Measurements from ENCODE around the gene POLR3B. TPM values are rescaled to one million over a fixed set of nuclear protein-coding genes. Genes with fewer than 3 reads are reported as not detected.

The POLR3B gene
- total and polyA plus RNA-seq, 4 donors = 11.9 to 20.3 (median 13.3) TPM

DNA sequence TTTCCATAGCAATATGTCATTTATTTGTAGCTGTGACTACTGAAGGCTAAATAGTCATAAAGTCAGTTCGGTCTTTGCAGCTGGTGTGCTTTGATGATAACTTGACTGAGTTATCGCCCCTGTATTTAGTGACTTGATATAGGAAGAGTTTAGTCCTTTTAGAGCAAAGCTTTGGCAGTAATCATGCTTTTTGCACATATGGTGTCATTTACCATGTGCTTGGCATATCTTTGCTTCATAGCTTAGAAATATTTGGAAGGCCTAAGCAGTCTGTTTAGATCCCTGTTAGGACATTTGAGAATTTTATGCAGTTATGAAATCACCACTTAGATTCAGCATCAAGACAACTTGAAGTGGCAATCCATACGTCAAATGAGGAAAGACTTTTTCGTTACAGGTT, 31.6 kb downstream of the POLR3B start:
- H3K27ac ChIP-seq (ENCODE audit: low read depth, low read length) = no peak overlapping the region
- peaks cover 11% of the 10 kb centered on the region for H3K36me3 ChIP-seq (ENCODE audit: control insufficient read depth, insufficient read depth, low read length)
- H3K4me1 ChIP-seq (ENCODE audit: control insufficient read depth, insufficient read depth, low read length) = peaks cover 6% of the 10 kb centered on the region
- DNase-seq (ENCODE audit: low read depth in 4 of 6, low spot score in 6 of 6) = peak in 2 of 6 donors; percentile 21 to 83
- no peaks in the 10 kb centered on the region for H3K9me3 ChIP-seq (ENCODE audit: control insufficient read depth, insufficient read depth, low read length)
- no peak overlapping the region for H3K4me3 ChIP-seq (ENCODE audit: low read depth, low read length)
- H3K27me3 ChIP-seq (ENCODE audit: control insufficient read depth, insufficient read depth, low read length) = no peaks in the 10 kb centered on the region
- WGBS (ENCODE audit: insufficient coverage) = 39% methylated on average over 2 of the region's 4 CpGs

DNA sequence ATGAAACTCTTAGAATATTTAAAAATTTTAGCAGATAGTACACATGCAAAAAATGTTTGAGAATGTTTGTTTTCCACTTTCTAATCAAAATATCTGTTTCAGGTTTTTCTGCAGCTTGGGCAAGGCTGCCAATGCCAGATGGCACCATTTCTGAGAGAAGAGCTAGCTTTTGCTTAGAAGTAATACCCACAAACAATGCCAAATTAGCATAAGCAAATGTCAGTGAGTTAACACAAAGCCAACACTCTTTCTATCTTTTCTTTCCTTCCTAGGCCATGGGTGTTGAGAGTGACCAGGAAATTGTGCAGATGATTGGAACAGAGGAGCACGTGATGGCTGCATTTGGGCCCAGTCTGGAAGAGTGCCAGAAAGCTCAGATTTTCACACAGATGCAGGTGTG, 35.2 kb downstream of the POLR3B start:
- no peak overlapping the region for H3K27ac ChIP-seq (ENCODE audit: low read depth, low read length)
- H3K27me3 ChIP-seq (ENCODE audit: control insufficient read depth, insufficient read depth, low read length) = no peaks in the 10 kb centered on the region
- no peaks in the 10 kb centered on the region for H3K9me3 ChIP-seq (ENCODE audit: control insufficient read depth, insufficient read depth, low read length)
- WGBS (ENCODE audit: insufficient coverage) = 13% methylated on average over 1 of the region's 1 CpG
- peaks cover 13% of the 10 kb centered on the region for H3K36me3 ChIP-seq (ENCODE audit: control insufficient read depth, insufficient read depth, low read length)
- no peak overlapping the region for H3K4me3 ChIP-seq (ENCODE audit: low read depth, low read length)
- peaks cover 6% of the 10 kb centered on the region for H3K4me1 ChIP-seq (ENCODE audit: control insufficient read depth, insufficient read depth, low read length)
- DNase-seq (ENCODE audit: low read depth in 4 of 6, low spot score in 6 of 6) = peak in 5 of 6 donors; percentile 26 to 88 (median 32)

DNA sequence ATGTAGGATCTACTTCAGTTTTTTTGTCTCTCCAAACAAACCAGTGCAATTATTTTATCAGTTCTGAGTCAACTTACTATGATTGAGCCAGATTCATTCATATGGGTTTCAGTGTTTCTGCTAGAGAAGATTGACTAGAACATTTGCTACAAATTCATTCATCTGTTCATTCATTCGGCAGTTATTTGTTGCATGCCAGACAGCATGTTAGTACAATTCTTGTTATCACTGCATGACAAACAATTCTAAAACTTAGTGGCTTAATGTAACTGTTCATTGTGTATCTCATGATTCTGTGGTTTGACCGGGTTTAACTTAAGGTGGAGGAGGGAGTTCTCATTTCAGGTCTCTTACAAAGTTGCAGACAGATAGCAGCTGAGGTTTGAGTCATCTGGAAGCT, 52.3 kb downstream of the POLR3B start:
- no peak overlapping the region for H3K27ac ChIP-seq (ENCODE audit: low read depth, low read length)
- H3K9me3 ChIP-seq (ENCODE audit: control insufficient read depth, insufficient read depth, low read length) = no peaks in the 10 kb centered on the region
- no CpG with 5 or more reads among the region's 2 CpGs for WGBS (ENCODE audit: insufficient coverage)
- DNase-seq (ENCODE audit: low read depth in 4 of 6, low spot score in 6 of 6) = no peak
- H3K27me3 ChIP-seq (ENCODE audit: control insufficient read depth, insufficient read depth, low read length) = no peaks in the 10 kb centered on the region
- H3K4me1 ChIP-seq (ENCODE audit: control insufficient read depth, insufficient read depth, low read length) = no peaks in the 10 kb centered on the region
- H3K36me3 ChIP-seq (ENCODE audit: control insufficient read depth, insufficient read depth, low read length) = no peaks in the 10 kb centered on the region
- no peak overlapping the region for H3K4me3 ChIP-seq (ENCODE audit: low read depth, low read length)

DNA sequence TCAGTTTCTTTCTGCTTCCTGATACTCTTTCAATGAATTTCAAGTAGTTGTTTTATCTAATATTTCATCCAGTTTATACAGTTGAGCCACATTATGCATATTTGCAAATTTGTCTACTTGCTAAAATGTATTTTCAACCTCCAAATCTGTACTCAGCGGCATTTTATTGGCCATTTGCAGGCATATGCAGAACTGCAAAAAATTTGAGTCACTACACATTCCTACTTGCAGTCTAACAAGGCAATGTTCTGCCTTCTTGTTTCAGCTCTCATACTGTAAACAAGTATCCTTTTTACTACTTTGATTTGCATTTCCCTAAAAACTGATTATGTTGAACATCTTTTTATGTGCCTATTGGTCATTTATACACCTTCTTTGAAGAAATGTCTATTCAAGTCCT, 55.0 kb downstream of the POLR3B start:
- WGBS (ENCODE audit: insufficient coverage) = 93% methylated on average over 1 of the region's 1 CpG
- Histone ChIP-seq H3K4me3 (ENCODE audit: low read depth, low read length) (no peak overlapping the region), H3K27me3 (ENCODE audit: control insufficient read depth, insufficient read depth, low read length) (no peaks in the 10 kb centered on the region), H3K27ac (ENCODE audit: low read depth, low read length) (no peak overlapping the region), H3K4me1 (ENCODE audit: control insufficient read depth, insufficient read depth, low read length) (no peaks in the 10 kb centered on the region), H3K9me3 (ENCODE audit: control insufficient read depth, insufficient read depth, low read length) (no peaks in the 10 kb centered on the region), H3K36me3 (ENCODE audit: control insufficient read depth, insufficient read depth, low read length) (no peaks in the 10 kb centered on the region)
- no peak for DNase-seq (ENCODE audit: low read depth in 4 of 6, low spot score in 6 of 6)

DNA sequence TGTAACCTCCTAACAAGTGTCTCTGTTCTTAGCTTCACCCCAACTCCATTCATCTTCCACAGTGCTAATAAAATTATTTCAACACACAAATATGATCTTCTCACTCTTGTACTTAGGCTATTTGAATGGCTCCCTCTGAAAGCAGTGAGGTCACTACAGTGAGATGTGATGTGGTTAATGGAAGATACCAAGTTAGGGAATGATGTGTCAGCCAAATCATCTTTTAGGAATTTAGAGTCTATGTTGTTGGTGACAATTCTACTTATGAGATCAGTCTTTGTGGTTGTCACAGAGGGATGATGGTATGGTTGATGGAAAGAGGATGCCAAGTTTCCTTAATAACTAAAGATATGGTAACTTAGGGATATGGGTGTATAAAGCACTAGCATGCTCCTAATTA, 57.6 kb downstream of the POLR3B start:
- Histone ChIP-seq H3K4me1 (ENCODE audit: control insufficient read depth, insufficient read depth, low read length) (no peaks in the 10 kb centered on the region), H3K27me3 (ENCODE audit: control insufficient read depth, insufficient read depth, low read length) (no peaks in the 10 kb centered on the region), H3K27ac (ENCODE audit: low read depth, low read length) (no peak overlapping the region), H3K4me3 (ENCODE audit: low read depth, low read length) (no peak overlapping the region), H3K36me3 (ENCODE audit: control insufficient read depth, insufficient read depth, low read length) (no peaks in the 10 kb centered on the region), H3K9me3 (ENCODE audit: control insufficient read depth, insufficient read depth, low read length) (no peaks in the 10 kb centered on the region)
- no peak for DNase-seq (ENCODE audit: low read depth in 4 of 6, low spot score in 6 of 6)

DNA sequence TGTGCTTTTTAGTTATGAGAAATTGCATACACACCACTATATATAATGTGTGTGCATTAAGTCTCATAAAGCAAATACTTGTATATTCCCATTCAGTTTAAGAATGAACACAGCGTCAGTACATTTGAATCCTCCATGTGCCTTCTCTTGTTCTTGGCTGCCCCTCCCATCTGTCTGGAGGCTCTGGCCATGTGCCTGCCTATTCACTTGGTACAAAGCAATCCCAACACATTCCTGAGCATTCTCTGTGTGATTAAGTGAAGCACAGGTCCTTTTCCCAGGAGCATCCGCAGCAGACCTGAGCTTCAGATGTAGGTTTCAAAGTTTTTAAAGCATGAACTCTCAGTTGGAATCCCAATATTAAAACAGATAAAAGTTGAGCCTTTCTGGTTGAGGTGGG, 58.7 kb downstream of the POLR3B start:
- Histone ChIP-seq H3K9me3 (ENCODE audit: control insufficient read depth, insufficient read depth, low read length) (no peaks in the 10 kb centered on the region), H3K27ac (ENCODE audit: low read depth, low read length) (no peak overlapping the region), H3K27me3 (ENCODE audit: control insufficient read depth, insufficient read depth, low read length) (no peaks in the 10 kb centered on the region), H3K4me1 (ENCODE audit: control insufficient read depth, insufficient read depth, low read length) (no peaks in the 10 kb centered on the region), H3K36me3 (ENCODE audit: control insufficient read depth, insufficient read depth, low read length) (no peaks in the 10 kb centered on the region), H3K4me3 (ENCODE audit: low read depth, low read length) (no peak overlapping the region)
- WGBS (ENCODE audit: insufficient coverage) = 57% methylated on average over 1 of the region's 2 CpGs
- DNase-seq (ENCODE audit: low read depth in 4 of 6, low spot score in 6 of 6) = peak in 2 of 6 donors; percentile 19 to 28

DNA sequence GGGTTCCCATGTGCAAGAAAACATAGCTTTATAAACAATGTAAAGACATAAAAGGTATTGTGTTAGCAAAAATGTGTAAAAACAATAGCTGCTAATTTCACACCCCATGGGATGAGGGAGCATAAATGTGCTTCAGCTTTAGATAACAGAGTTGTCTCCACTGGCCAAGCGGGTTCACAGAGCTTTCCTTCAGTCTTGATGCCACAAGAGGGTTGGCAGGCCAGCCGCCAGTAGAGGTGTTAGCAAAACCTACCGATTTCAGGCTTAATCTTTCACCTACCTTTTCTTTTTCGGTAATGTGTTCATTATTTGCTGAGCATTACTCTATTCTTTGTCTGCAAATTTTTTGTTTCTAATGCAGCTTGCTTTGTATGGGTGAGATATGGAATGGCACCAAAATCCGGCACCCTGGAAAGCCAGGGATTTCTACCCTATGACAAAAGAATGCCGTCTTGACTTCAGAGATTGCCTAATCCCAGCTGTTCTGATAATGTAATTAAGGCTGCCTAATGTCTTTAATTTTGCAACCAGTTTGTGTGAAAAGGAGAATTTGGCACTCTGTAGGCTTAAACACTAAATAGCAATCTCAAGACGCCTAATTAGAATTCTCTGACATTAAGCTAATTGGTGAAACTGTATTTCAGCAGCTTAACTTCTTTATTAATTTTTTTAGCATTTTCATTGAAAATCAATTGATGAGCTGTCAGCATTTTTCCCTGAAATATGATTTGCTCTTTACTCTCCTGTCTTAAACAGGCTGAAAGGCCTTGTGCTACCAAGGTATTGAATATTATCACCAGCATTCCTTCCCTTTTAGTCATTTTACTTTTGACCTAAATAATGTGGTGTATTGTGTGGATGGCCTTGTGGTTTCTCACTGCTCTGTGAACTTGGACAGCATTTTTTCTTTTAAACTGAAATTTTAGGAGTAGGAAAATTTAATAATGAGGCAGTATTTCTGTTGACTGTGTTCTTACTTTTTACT, 60.7 kb downstream of the POLR3B start:
- WGBS (ENCODE audit: insufficient coverage) = no CpG with 5 or more reads among the region's 7 CpGs
- H3K9me3 ChIP-seq (ENCODE audit: control insufficient read depth, insufficient read depth, low read length) = no peaks in the 10 kb centered on the region
- no peaks in the 10 kb centered on the region for H3K4me1 ChIP-seq (ENCODE audit: control insufficient read depth, insufficient read depth, low read length)
- no peaks in the 10 kb centered on the region for H3K36me3 ChIP-seq (ENCODE audit: control insufficient read depth, insufficient read depth, low read length)
- no peak overlapping the region for H3K27ac ChIP-seq (ENCODE audit: low read depth, low read length)
- DNase-seq (ENCODE audit: low read depth in 4 of 6, low spot score in 6 of 6) = peak in 2 of 6 donors; percentile 34 to 74
- no peaks in the 10 kb centered on the region for H3K27me3 ChIP-seq (ENCODE audit: control insufficient read depth, insufficient read depth, low read length)
- H3K4me3 ChIP-seq (ENCODE audit: low read depth, low read length) = no peak overlapping the region

DNA sequence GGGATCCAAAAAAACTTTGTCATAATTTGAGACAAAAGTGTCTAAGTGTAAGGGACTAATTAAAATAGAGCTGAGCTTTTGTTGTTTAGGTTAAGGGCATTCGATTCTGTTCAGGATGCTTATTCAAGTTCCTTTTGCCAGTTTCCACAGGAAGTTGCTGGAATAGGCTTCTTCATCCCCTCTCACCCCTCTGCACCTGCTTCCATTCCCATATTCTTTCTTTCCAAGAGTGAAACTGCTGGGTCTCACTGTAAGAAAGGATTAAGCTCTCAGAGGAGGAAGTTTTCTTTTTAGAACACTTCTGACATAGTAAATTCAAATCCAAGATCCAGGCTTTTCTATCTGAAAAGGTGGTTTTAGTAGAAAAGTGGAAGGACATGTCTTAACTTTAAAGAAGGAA, 61.4 kb downstream of the POLR3B start:
- Histone ChIP-seq H3K4me3 (ENCODE audit: low read depth, low read length) (no peak overlapping the region), H3K4me1 (ENCODE audit: control insufficient read depth, insufficient read depth, low read length) (no peaks in the 10 kb centered on the region), H3K27me3 (ENCODE audit: control insufficient read depth, insufficient read depth, low read length) (no peaks in the 10 kb centered on the region), H3K36me3 (ENCODE audit: control insufficient read depth, insufficient read depth, low read length) (no peaks in the 10 kb centered on the region), H3K27ac (ENCODE audit: low read depth, low read length) (peak overlapping the region; percentile 37), H3K9me3 (ENCODE audit: control insufficient read depth, insufficient read depth, low read length) (no peaks in the 10 kb centered on the region)
- WGBS (ENCODE audit: insufficient coverage) = no CpG with 5 or more reads among the region's 1 CpG
- peak in 1 of 6 donors; percentile 2 for DNase-seq (ENCODE audit: low read depth in 4 of 6, low spot score in 6 of 6)

DNA sequence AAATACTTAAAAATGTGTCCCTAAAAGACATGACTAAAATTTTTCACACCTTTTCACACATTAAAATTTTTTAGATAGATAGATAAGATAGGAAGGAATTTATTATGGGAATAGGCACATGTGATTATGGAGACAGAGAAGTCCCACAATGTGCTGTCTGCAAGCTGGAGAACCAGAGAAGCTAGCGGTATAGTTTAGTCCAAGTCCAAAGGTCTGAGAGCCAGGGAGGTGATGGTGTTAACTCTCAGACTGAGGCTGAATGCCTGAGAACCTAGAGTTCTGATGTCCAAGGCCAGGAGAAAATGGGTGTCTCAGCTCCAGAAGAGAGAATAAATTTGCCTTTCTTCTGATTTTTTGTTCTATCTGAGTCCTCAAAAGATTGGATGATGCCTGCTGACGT, 65.7 kb downstream of the POLR3B start:
- no peaks in the 10 kb centered on the region for H3K9me3 ChIP-seq (ENCODE audit: control insufficient read depth, insufficient read depth, low read length)
- no peak overlapping the region for H3K27ac ChIP-seq (ENCODE audit: low read depth, low read length)
- 100% methylated on average over 2 of the region's 2 CpGs for WGBS (ENCODE audit: insufficient coverage)
- peaks cover 3% of the 10 kb centered on the region for H3K4me1 ChIP-seq (ENCODE audit: control insufficient read depth, insufficient read depth, low read length)
- no peak overlapping the region for H3K4me3 ChIP-seq (ENCODE audit: low read depth, low read length)
- H3K27me3 ChIP-seq (ENCODE audit: control insufficient read depth, insufficient read depth, low read length) = no peaks in the 10 kb centered on the region
- H3K36me3 ChIP-seq (ENCODE audit: control insufficient read depth, insufficient read depth, low read length) = no peaks in the 10 kb centered on the region
- DNase-seq (ENCODE audit: low read depth in 4 of 6, low spot score in 6 of 6) = no peak
